ENCODE results near the gene SLC18A3.

DNA sequence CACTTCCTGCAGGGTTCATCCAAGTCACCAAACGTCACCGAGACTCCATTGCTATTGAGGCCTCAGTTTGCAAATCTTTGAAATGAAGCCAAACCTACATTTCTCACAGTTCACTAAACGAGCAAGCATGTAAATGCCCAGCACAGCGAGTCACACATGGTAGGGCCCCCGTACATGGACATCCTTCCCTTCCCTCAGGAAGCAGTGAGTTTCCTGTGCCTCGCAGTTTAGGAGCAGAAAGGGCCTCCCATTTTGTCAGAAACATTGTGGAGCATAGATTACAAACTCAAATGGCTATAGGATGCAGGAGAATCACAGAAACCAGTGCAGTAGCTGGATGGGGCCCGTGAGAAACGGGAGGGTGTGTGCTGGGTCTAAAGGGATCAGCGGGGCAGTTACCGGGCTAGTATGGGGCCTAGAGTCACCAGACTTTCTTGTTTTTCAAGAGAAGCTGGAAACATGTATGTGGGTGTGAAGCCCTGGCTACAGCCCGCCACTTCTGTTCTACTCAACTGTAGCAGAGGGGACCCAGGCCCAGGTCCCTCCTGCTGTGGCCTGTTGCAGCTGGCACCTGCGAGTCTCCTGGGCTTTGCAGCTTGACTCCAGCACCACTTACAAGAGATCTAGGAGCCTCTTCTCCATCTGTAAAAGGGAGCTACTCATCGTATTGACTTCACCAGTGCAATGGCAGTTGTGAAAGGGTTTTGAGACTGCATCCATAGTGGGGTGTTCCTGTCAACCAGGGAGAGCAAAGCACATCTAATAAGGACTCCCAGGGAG lies 14.2 kb upstream of the SLC18A3 start:
- no peak for TF ChIP-seq POLR2A (IDR thresholded peaks at IDR 0.05)
- TF ChIP-seq, protein P1, sequence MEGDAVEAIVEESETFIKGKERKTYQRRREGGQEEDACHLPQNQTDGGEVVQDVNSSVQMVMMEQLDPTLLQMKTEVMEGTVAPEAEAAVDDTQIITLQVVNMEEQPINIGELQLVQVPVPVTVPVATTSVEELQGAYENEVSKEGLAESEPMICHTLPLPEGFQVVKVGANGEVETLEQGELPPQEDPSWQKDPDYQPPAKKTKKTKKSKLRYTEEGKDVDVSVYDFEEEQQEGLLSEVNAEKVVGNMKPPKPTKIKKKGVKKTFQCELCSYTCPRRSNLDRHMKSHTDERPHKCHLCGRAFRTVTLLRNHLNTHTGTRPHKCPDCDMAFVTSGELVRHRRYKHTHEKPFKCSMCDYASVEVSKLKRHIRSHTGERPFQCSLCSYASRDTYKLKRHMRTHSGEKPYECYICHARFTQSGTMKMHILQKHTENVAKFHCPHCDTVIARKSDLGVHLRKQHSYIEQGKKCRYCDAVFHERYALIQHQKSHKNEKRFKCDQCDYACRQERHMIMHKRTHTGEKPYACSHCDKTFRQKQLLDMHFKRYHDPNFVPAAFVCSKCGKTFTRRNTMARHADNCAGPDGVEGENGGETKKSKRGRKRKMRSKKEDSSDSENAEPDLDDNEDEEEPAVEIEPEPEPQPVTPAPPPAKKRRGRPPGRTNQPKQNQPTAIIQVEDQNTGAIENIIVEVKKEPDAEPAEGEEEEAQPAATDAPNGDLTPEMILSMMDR (IDR thresholded peaks at IDR 0.05), result no peak

Measured in uterus (tissue), 2 donors.